HG03108 (cell line): ENCODE data around the gene S100A4.
"Not testable (repeated sequence)": the region's sequence is repeated elsewhere in the genome, so short reads cannot be mapped to it uniquely, and the experiment has no call there.

ENCODE experiments used
- ATAC-seq: cut with Tn5 transposase; IDR thresholded peaks from one replicate; pipeline ENCODE4 v1.9.1; 2021; ENCODE audit warnings: moderate library complexity; ENCODE audit not compliant: unreplicated experiment

Gene S100A4

GRCh38 chr1:153567621-153568366 is 22.2 kb upstream of the S100A4 start:
- ATAC-seq, result no peak

GRCh38 chr1:153566414-153567371 is 21.1 kb upstream of the S100A4 start:
- ATAC-seq, result peak; percentile 40

DNA sequence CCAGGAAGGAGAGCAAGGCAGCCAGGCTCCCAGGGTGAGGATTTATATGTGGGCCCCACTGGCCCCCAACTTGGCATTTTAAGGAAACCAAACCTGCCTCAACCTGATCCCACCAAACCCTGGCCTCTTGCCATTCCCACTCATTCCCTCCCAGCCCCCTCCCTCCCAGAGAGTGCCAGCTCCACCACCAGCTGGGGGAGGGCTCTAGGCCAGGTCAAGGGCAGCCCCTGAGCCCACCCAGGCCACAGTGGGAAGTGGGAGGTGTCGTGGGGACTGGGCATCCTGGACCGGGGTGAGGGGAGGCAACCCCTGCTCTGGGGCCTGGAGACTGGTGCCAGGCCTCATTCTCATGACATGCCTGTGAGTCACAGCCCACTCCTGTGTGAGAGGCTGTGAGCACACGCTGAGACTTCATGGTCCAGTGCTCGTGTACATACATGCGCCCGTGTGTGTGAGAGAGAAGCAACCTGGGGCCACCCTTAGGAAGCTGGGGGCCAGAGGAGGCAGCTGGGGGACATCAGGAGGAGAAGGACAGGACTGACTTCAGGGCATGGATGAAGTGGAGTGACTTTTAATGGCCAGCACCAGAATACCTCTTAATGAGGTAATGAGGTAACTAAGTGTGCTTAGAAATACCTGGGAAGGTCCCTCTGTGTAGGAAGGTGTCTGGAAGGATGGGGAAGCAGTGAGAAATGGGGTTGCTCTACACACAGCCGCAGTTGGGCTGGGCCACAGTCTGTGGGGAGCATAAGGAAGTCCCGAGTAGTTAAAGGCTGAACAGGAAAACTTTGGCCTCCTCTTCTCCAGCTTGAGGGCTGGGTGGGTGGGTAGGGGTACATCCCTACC is 20.1 kb upstream of the S100A4 start, which contains the start of gene S100A2:
Gene S100A2, minus strand, starts transcription at position 316 of the 846 bp plus-strand sequence. CDS start 1,967 bp downstream, outside the sequence.
- ATAC-seq, result no peak

DNA sequence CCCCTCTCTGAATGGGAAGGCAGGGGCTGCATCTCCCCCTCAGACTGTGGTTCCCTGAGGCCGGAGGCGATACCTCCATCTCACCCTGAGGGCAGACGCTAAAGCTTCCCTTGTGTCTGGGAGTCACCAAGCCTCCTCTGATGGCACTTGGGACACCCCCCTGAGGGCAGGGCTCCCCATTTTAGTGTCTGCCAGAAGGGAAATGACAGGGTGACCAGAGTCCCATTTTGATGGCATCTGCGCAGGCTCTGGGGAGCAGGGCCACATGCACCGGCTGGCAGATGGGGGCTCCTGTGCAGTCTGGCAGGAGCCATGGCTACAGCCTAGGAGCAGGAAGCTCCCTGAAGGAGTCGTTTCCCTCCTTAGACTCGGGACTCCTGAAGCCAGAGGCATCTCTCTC is 18.4 kb upstream of the S100A4 start:
- ATAC-seq, result no peak

DNA sequence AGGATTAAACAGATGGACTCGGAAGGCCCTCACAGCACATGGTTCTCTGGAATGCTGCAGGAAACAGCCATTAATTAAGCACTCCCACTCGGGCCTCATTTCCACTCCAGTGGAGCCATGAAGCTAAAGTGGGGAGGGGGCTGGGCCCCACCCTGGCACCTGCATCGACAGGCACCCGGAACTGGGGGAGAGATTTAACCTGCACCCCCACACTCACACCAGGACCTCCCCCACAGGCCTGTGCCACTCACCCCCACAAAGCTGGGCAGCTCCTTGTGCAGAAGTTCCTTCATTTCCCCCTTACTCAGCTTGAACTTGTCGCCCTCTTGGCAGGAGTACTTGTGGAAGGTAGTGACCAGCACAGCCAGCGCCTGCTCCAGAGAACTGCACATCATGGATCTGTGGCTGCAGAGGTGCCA is 17.9 kb upstream of the S100A4 start:
- ATAC-seq, result no peak

- ATAC-seq, result not testable (repeated sequence)
Observed at GRCh38 chr1:153562021-153562420, 16.4 kb upstream of the S100A4 start.

DNA sequence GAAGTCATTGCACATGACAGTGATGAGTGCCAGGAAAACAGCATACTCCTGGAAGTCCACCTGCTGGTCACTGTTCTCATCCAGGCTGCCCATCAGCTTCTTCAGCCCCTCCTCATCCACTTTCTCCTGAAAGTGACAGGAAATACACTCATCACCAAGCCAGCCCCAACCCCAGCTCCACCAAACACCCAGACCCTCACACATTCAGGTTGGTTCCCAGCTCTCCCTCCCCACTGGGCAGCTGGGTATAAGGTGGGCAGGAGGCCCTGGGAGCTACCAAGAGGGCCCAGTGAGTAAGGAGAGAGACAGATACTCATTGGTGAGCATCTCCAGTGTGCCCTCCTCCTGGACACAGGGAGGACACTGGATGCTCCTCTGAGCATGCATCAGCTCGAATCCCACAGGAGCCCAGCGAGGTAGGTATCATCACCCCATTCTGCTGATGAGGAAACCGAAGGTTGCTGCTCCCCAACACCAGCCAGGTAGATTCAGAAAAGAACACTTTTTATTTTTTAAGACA is 15.9 kb upstream of the S100A4 start:
- ATAC-seq, result no peak

- no peak for ATAC-seq
Observed at GRCh38 chr1:153560771-153561465, 15.3 kb upstream of the S100A4 start.

GRCh38 chr1:153560241-153560640 is 14.6 kb upstream of the S100A4 start:
- ATAC-seq, result no peak

- no peak for ATAC-seq
Observed at GRCh38 chr1:153557877-153558276, 12.3 kb upstream of the S100A4 start.

- no peak for ATAC-seq
Observed at GRCh38 chr1:153556348-153556747, 10.7 kb upstream of the S100A4 start.

DNA sequence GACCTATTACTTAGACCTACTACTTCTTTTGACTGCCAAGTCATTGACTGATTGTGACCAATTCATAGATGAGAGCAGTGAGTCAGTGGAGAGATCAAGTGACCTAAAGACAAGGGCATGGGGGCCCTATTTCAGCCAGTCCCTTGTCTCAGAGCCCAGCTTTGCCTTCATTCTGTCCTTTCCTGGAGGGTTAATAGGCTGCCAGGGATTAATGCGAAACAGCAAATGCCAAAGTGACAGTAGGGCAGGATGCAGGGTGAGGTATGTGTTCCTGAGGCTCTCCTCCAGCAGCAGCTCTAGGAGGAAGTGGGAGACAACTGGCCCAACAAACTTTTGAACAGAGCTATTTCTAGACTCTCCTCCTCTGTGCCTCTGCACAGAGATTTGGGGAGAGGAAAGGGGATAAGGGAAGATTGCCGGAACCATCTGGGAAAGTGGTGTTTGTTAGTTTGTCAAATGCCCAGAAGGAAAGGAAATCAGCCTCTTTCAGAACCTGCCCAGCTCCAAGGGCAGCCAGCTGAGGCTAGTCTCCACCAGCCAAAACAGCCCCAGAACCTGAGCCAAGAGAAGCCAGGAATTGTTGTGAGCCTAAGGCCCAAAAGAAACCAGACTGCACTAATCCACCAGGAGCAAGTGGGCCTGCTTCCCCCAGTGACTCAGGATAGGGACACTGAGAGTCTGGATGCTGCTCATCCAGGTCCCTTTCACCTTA is 8.4 kb upstream of the S100A4 start:
- no peak for ATAC-seq

DNA sequence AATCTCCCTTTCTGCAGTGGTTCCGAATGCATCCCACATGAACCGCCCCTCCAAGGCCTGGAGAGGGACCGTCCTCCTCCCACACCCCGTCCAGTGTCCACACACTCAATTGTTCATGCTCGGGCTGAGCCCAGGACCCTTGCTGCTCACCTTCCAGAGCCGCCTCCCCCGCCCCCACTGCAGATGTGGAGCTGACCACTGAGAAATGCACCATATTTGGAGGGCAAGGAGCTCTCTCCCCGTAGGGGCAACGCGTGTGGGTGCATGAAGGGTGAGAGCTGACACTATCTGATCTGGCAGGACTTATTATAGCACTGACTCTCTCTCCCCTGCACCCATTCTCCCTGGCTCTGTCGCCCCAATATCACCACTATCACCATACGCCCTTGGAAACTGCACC is 7.5 kb upstream of the S100A4 start:
- ATAC-seq, result no peak

GRCh38 chr1:153552335-153552734 is 6.7 kb upstream of the S100A4 start:
- no peak for ATAC-seq

GRCh38 chr1:153550827-153551500 is 5.4 kb upstream of the S100A4 start:
- no peak for ATAC-seq

GRCh38 chr1:153550398-153550758 is 4.8 kb upstream of the S100A4 start:
- ATAC-seq, result no peak

- no peak for ATAC-seq
Observed at GRCh38 chr1:153549741-153550397, 4.3 kb upstream of the S100A4 start.
